ENCODE data around the gene SUPT5H.

- TF ChIP-seq, protein P1, sequence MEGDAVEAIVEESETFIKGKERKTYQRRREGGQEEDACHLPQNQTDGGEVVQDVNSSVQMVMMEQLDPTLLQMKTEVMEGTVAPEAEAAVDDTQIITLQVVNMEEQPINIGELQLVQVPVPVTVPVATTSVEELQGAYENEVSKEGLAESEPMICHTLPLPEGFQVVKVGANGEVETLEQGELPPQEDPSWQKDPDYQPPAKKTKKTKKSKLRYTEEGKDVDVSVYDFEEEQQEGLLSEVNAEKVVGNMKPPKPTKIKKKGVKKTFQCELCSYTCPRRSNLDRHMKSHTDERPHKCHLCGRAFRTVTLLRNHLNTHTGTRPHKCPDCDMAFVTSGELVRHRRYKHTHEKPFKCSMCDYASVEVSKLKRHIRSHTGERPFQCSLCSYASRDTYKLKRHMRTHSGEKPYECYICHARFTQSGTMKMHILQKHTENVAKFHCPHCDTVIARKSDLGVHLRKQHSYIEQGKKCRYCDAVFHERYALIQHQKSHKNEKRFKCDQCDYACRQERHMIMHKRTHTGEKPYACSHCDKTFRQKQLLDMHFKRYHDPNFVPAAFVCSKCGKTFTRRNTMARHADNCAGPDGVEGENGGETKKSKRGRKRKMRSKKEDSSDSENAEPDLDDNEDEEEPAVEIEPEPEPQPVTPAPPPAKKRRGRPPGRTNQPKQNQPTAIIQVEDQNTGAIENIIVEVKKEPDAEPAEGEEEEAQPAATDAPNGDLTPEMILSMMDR (IDR thresholded peaks at IDR 0.05; ENCODE audit: poor library complexity): no peak
- TF ChIP-seq EZH2 (IDR thresholded peaks at IDR 0.05; ENCODE audit: borderline replicate concordance): no peak
Observed at GRCh38 chr19:39469567-39469966, 24.2 kb downstream of the SUPT5H start.

Measured in hepatocyte (in vitro differentiated cells).